ENCODE measurements around the gene RAG1. TPM values are rescaled to one million over a fixed set of nuclear protein-coding genes. Genes with fewer than 3 reads are reported as not detected.
A peak's percentile ranks its signal among the peaks of the same experiment; 100 is the strongest.

Gene RAG1
- total and polyA plus RNA-seq, 2 of the 8 experiments (the other 6 are each of a cell fraction or from before 2014, with no cell fraction given) = 0.14 to 0.58 TPM

DNA sequence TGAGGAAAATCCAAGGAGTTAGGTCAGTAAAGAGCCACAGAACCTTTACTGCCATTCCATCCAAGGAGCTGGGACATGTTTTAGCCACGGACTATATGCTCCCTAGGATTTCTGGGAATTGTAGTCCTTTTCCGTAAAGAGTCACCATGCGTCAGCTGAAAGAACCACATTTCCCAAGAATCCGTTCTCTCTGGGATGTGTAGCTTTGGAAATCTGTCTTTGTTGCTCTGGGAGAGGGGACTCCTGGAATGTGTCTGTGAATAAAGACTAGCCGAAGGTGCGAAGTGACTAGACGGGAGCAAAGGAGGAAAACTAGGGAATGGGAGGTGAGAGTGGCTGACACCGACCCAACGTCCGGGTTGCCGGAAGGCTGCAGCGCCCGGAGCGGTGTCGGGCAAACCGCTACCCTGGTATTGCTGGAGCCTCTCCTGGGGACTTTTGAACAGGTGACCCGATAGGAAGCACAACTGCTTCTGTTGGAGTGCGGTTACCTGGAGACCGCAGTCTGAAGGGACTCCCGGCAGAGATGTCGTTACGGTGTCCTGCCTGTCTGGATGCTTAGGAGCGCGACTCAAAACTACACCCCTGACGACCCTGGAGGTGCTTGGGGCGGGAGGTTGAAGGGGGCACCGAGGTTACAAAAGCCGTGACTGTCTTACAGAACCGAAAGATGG, 26.6 kb downstream of the RAG1 start, which contains the start of gene IFTAP (continued):
- TF ChIP-seq TBP (IDR thresholded peaks at IDR 0.05; ENCODE audit: low read depth, low read length) (peak; percentile 71), POLR2A (IDR thresholded peaks at IDR 0.05; ENCODE audit: control extremely low read depth in 1 of 2, low read depth in 2 of 2, low read length in 2 of 2) (peak in 1 of 2 experiments; percentile 59; a peak in 1 of 3 replicates), SIN3A (conservative IDR thresholded peaks at IDR 0.05 in 1 of 2, IDR thresholded peaks at IDR 0.05 in 1 of 2; ENCODE audit: low read depth in 1 of 2, low read length in 2 of 2) (peak in 1 of 2 experiments; percentile 81; a peak in 1 of 4 replicates), GABPA (IDR thresholded peaks at IDR 0.05; ENCODE audit: borderline replicate concordance, insufficient read depth, low read length) (peak; percentile 80), CTBP2 (IDR thresholded peaks at IDR 0.05; ENCODE audit: borderline replicate concordance, insufficient read depth, insufficient read length, low read length) (no peak), KDM4A (IDR thresholded peaks at IDR 0.05; ENCODE audit: low read depth, low read length, severe bottlenecking) (peak; percentile 97), SP4 (IDR thresholded peaks at IDR 0.05; ENCODE audit: low read length) (peak; percentile 48; the same call in 1 of the 2 replicates), KDM5A (IDR thresholded peaks at IDR 0.05; ENCODE audit: low read length) (peak; percentile 46; the same call in 1 of the 2 replicates), TEAD4 (IDR thresholded peaks at IDR 0.05; ENCODE audit: low read depth, low read length) (peak; percentile 76), ASH2L (IDR thresholded peaks at IDR 0.05; ENCODE audit: low read length) (peak; percentile 72), SAP30 (IDR thresholded peaks at IDR 0.05; ENCODE audit: insufficient read depth, insufficient replicate concordance, low read length) (peak; percentile 31)
- TF ChIP-seq, protein P1, sequence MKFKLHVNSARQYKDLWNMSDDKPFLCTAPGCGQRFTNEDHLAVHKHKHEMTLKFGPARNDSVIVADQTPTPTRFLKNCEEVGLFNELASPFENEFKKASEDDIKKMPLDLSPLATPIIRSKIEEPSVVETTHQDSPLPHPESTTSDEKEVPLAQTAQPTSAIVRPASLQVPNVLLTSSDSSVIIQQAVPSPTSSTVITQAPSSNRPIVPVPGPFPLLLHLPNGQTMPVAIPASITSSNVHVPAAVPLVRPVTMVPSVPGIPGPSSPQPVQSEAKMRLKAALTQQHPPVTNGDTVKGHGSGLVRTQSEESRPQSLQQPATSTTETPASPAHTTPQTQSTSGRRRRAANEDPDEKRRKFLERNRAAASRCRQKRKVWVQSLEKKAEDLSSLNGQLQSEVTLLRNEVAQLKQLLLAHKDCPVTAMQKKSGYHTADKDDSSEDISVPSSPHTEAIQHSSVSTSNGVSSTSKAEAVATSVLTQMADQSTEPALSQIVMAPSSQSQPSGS (IDR thresholded peaks at IDR 0.05; ENCODE audit: low read length) = 0 out of 2 replicates have a peak, but pooled peaks have one; percentile 65
- TF ChIP-seq, protein P2, sequence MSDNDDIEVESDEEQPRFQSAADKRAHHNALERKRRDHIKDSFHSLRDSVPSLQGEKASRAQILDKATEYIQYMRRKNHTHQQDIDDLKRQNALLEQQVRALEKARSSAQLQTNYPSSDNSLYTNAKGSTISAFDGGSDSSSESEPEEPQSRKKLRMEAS (IDR thresholded peaks at IDR 0.05) = peak; percentile 78
- TF ChIP-seq, protein P3, sequence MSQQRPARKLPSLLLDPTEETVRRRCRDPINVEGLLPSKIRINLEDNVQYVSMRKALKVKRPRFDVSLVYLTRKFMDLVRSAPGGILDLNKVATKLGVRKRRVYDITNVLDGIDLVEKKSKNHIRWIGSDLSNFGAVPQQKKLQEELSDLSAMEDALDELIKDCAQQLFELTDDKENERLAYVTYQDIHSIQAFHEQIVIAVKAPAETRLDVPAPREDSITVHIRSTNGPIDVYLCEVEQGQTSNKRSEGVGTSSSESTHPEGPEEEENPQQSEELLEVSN (IDR thresholded peaks at IDR 0.05) = peak; percentile 83
